Liver (tissue), 9 donors: Measurements from ENCODE around the gene CMBL. TPM values are rescaled to one million over a fixed set of nuclear protein-coding genes. Genes with fewer than 3 reads are reported as not detected.

ENCODE experiments used
- DNase-seq: peaks from one replicate; pipeline ENCODE4 v3.0.0-alpha.2; 2017; ENCODE audit warnings: low spot score
- H3K27ac ChIP-seq, 2 donors: one replicate each; pipeline ENCODE4 v1.7.0; 2013; ENCODE audit warnings: inconsistent platforms in 2 of 2, low read length in 2 of 2, control low read depth in 1 of 2, low read depth in 1 of 2, mild to moderate bottlenecking in 1 of 2
- H3K27me3 ChIP-seq, 4 donors: one replicate each; pipeline versions ENCODE4 v1.6.1 to v1.7.0; 2013; ENCODE audit warnings: low read length in 3 of 4, inconsistent platforms in 1 of 4, mild to moderate bottlenecking in 1 of 4, moderate library complexity in 1 of 4; ENCODE audit not compliant: control insufficient read depth in 4 of 4, insufficient read depth in 4 of 4
- H3K36me3 ChIP-seq, 4 donors: one replicate each; pipeline versions ENCODE4 v1.6.1 to v1.7.0; 2013; ENCODE audit warnings: low read length in 3 of 4, mild to moderate bottlenecking in 3 of 4, low read depth in 1 of 4, moderate library complexity in 1 of 4; ENCODE audit not compliant: control insufficient read depth in 4 of 4, insufficient read depth in 3 of 4
- H3K4me1 ChIP-seq, 4 donors: one replicate each; pipeline versions ENCODE4 v1.6.1 to v1.7.0; 2013; ENCODE audit warnings: low read length in 3 of 4, mild to moderate bottlenecking in 3 of 4, moderate library complexity in 1 of 4; ENCODE audit not compliant: control insufficient read depth in 4 of 4, insufficient read depth in 4 of 4
- H3K4me3 ChIP-seq, 3 donors: one replicate each; pipeline versions ENCODE4 v1.6.1 to v1.7.0; 2013; ENCODE audit warnings: low read length in 3 of 3, control low read depth in 1 of 3, low read depth in 1 of 3, mild to moderate bottlenecking in 1 of 3
- H3K9ac ChIP-seq, 2 donors: one replicate each; pipeline ENCODE4 v1.7.0; 2013; ENCODE audit warnings: low read length in 2 of 2, mild to moderate bottlenecking in 2 of 2, moderate library complexity in 2 of 2, control low read depth in 1 of 2, low read depth in 1 of 2
- H3K9me3 ChIP-seq, 4 donors: one replicate each; pipeline versions ENCODE4 v1.6.1 to v1.7.0; 2013; ENCODE audit warnings: low read length in 3 of 4; ENCODE audit not compliant: control insufficient read depth in 4 of 4
- EGR1 ChIP-seq, 2 donors: IDR thresholded peaks; 2 replicates each; pipeline ENCODE4 v1.6.1; 2016 to 2018; ENCODE audit warnings: antibody characterized with exemption in 2 of 2, low read depth in 2 of 2
- FOXA2 ChIP-seq: IDR thresholded peaks from 2 replicates; pipeline ENCODE4 v1.6.1; 2016; ENCODE audit warnings: antibody characterized with exemption
- HNF4A ChIP-seq, 2 donors: conservative IDR thresholded peaks; 2 replicates each; pipeline ENCODE4 v1.6.1; 2016; ENCODE audit warnings: antibody characterized with exemption in 2 of 2, mild to moderate bottlenecking in 2 of 2
- HNF4G ChIP-seq: IDR thresholded peaks from 2 replicates; pipeline ENCODE4 v1.6.1; 2016; ENCODE audit warnings: antibody characterized with exemption
- JUND ChIP-seq, 2 donors: IDR thresholded peaks; 2 replicates each; pipeline ENCODE4 v1.6.1; 2016; ENCODE audit warnings: antibody characterized with exemption in 2 of 2
- NR2F2 ChIP-seq: IDR thresholded peaks from 2 replicates; pipeline ENCODE4 v1.6.1; 2016; ENCODE audit warnings: antibody characterized with exemption
- RAD21 ChIP-seq, 2 donors: IDR thresholded peaks; 2 replicates each; pipeline ENCODE4 v1.6.1; 2016; ENCODE audit warnings: antibody characterized with exemption in 2 of 2, mild to moderate bottlenecking in 2 of 2
- YY1 ChIP-seq: IDR thresholded peaks from 2 replicates; pipeline ENCODE4 v1.6.1; 2016; ENCODE audit warnings: antibody characterized with exemption, mild to moderate bottlenecking
- WGBS: extraction: QIAGEN DNeasy Blood & Tissue Kit; methylation state at CpG from one replicate; pipeline ENCODE4 v1.1.7; 2013; 5-methylcytosine and 5-hydroxymethylcytosine counted together
- polyA plus RNA-seq, 2 donors: library from polyadenylated mRNA; stranded (reverse) in 1 of 2; unstranded in 1 of 2; fragments of 200-250 nt in 1 of 2; fragments of >200 nt in 1 of 2; fragmentation: Nextera tagmentation in 1 of 2; extraction: Ambion mirVana in 1 of 2; gene quantifications; one replicate each; pipeline versions ENCODE4 v1.2.1 to v1.2.3, GENCODE V29; 2013 to 2015
- total RNA-seq, 2 donors: library from RNA; depleted of rRNA; stranded (reverse); fragments of >200 nt; gene quantifications; one replicate each; pipeline ENCODE4 v1.2.3, GENCODE V29; 2014
- TF ChIP-seq, protein P1 (sequence below): IDR thresholded peaks from 2 replicates; pipeline ENCODE4 v1.6.1; 2016; ENCODE audit warnings: antibody characterized with exemption
- TF ChIP-seq, protein P2 (sequence below): fragments of 150-350 bp; IDR thresholded peaks from 2 replicates; pipeline ENCODE4 v1.5.1; 2017; ENCODE audit warnings: improper control_type of control experiment, low read depth, low read length; ENCODE audit not compliant: missing input control
- donor health status: healthy.
- donor health status: healthy.
- donor health status: healthy.
- donor health status: healthy.
- donor health status: healthy.

The CMBL gene
- total and polyA plus RNA-seq, 4 donors = 6.8 to 56.1 (median 41.7) TPM

DNA sequence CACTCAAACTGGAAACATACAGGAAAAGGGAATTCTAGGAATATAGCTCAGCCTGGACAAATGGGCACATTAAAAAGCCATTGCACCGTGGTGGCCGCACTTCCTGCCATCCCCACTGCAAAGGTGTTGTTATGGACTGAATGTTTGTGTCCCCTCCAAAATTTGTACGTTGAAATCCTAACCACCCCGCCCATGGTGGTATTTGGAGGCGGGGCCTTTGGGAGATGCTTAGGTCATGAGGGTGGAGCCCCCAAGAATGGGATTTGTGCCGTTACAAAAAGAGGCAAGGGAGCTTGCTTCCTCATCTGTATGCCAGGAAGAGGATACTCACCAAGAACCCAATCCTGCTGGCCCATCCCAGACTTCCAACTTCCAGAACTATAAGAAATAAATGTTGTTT, 1.1 kb upstream of the CMBL start:
- no peaks in the 10 kb centered on the region for H3K36me3 ChIP-seq
- no peak overlapping the region for H3K9ac ChIP-seq
- peaks cover 0 to 45% (median 38%) of the 10 kb centered on the region in 4 donors for H3K4me1 ChIP-seq
- peak overlapping the region in 1 of 2 donors; percentile 5 for H3K27ac ChIP-seq
- H3K27me3 ChIP-seq = no peaks in the 10 kb centered on the region
- H3K9me3 ChIP-seq = no peaks in the 10 kb centered on the region
- DNase-seq = no peak
- 76% methylated on average over 6 of the region's 6 CpGs for WGBS
- no peak overlapping the region for H3K4me3 ChIP-seq
- no peak for TF ChIP-seq NR2F2

DNA sequence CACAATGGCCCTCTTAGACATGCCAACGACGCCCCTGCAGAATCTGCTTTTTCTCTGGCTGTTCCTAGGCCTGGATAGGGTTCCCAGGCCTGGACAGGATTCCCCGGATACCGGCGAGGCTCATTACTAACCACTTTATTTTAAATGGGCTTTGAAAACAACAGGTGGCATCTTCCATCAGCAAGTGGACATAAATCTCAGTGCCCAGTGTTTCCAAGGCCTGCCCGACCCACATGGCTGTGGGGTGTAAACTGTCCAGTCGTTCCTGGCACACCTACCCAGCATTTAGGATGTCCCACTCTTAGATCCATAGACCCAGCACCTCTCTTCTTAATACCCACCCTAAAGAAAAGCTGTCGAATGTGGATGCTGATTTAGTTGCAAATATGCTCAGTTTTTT, 896 bp downstream of the CMBL start:
- H3K9ac ChIP-seq = peak overlapping the region; percentile 69 to 70
- H3K27me3 ChIP-seq = no peaks in the 10 kb centered on the region
- TF ChIP-seq YY1 (peak; percentile 9), EGR1 (IDR thresholded peaks at IDR 0.05; ENCODE audit: low read depth in 2 of 2) (no peak)
- peak overlapping the region; percentile 57 to 79 (median 78) for H3K4me3 ChIP-seq
- H3K9me3 ChIP-seq = no peaks in the 10 kb centered on the region
- H3K36me3 ChIP-seq = no peaks in the 10 kb centered on the region
- peak overlapping the region; percentile 69 to 90 for H3K27ac ChIP-seq
- DNase-seq = no peak
- 27% methylated on average over 8 of the region's 8 CpGs for WGBS
- peaks cover 4 to 59% (median 45%) of the 10 kb centered on the region in 4 donors for H3K4me1 ChIP-seq

DNA sequence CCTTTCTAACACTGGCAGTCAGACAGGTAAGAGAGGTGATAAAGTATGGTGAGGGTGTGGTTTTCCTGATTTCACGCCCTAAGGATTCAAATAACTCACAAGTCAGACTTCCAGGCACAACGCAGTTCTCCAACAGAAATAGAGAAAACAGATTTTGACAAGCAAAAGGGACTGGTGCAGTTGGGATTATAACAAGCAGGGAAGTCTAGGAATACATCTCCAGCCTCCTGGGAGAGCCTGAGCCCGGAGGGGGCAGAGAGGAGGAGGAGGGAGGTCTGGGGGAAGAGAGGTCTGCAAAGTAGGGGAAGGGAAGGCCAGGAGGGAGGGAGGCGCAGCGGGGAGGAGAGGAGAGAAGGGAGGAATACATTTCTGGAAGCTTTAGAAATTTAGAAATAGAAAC, 1.6 kb downstream of the CMBL start:
- 31% methylated on average over 5 of the region's 5 CpGs for WGBS
- TF ChIP-seq NR2F2 (no peak), JUND (IDR thresholded peaks at IDR 0.05) (no peak), HNF4G (no peak), RAD21 (IDR thresholded peaks at IDR 0.05) (no peak)
- TF ChIP-seq, protein P1, sequence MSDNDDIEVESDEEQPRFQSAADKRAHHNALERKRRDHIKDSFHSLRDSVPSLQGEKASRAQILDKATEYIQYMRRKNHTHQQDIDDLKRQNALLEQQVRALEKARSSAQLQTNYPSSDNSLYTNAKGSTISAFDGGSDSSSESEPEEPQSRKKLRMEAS = no peak
- Histone ChIP-seq H3K9me3 (no peaks in the 10 kb centered on the region), H3K4me1 (peaks cover 4 to 58% (median 44%) of the 10 kb centered on the region in 4 donors), H3K9ac (peak overlapping the region; percentile 56 to 70), H3K4me3 (peak overlapping the region in 2 of 3 donors; percentile 57 to 79), H3K27ac (peak overlapping the region; percentile 69 to 90), H3K27me3 (no peaks in the 10 kb centered on the region), H3K36me3 (no peaks in the 10 kb centered on the region)
- DNase-seq = no peak

DNA sequence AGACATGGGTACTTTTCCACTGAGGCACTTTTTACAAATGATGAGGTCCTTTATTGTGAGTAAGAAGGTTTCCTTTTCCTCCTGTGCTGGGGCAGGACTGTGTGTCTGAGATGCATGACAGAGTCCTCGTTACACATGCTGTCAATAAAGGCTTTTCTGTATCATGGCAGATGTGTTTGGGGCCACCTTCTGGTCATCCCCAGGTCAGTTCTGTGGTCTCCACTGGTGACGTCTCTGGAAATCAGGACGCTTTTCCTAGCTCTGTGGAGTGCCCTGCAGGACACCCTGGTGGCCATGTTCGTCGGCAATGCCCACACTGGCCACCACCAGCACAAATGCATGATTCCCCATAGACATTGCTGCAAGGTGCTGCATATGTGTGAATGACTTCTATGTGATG, 2.8 kb downstream of the CMBL start:
- Histone ChIP-seq H3K9ac (peak overlapping the region in 1 of 2 donors; percentile 49), H3K9me3 (no peaks in the 10 kb centered on the region), H3K4me3 (peak overlapping the region in 1 of 3 donors; percentile 24), H3K4me1 (peaks cover 4 to 55% (median 43%) of the 10 kb centered on the region in 4 donors), H3K36me3 (peaks cover 0 to under 1% (median 0%) of the 10 kb centered on the region in 4 donors), H3K27ac (peak overlapping the region; percentile 89 to 90), H3K27me3 (no peaks in the 10 kb centered on the region)
- DNase-seq = no peak
- TF ChIP-seq, protein P2, sequence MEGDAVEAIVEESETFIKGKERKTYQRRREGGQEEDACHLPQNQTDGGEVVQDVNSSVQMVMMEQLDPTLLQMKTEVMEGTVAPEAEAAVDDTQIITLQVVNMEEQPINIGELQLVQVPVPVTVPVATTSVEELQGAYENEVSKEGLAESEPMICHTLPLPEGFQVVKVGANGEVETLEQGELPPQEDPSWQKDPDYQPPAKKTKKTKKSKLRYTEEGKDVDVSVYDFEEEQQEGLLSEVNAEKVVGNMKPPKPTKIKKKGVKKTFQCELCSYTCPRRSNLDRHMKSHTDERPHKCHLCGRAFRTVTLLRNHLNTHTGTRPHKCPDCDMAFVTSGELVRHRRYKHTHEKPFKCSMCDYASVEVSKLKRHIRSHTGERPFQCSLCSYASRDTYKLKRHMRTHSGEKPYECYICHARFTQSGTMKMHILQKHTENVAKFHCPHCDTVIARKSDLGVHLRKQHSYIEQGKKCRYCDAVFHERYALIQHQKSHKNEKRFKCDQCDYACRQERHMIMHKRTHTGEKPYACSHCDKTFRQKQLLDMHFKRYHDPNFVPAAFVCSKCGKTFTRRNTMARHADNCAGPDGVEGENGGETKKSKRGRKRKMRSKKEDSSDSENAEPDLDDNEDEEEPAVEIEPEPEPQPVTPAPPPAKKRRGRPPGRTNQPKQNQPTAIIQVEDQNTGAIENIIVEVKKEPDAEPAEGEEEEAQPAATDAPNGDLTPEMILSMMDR = peak; percentile 42
- TF ChIP-seq FOXA2 = peak; percentile 55
- TF ChIP-seq HNF4A (conservative IDR thresholded peaks at IDR 0.05) = no peak
- TF ChIP-seq RAD21 (IDR thresholded peaks at IDR 0.05) = peak; percentile 60 to 70
- 34% methylated on average over 5 of the region's 5 CpGs for WGBS
